Amniotic epithelial cell (primary cell): ENCODE measurements around the gene GATA6.
"Not testable (repeated sequence)": the region's sequence is repeated elsewhere in the genome, so short reads cannot be mapped to it uniquely, and the experiment has no call there.

Source experiments
- DNase-seq: peaks from one replicate; pipeline ENCODE4 v3.0.0-alpha.2; 2010; ENCODE audit warnings: low read depth

Gene GATA6

DNA sequence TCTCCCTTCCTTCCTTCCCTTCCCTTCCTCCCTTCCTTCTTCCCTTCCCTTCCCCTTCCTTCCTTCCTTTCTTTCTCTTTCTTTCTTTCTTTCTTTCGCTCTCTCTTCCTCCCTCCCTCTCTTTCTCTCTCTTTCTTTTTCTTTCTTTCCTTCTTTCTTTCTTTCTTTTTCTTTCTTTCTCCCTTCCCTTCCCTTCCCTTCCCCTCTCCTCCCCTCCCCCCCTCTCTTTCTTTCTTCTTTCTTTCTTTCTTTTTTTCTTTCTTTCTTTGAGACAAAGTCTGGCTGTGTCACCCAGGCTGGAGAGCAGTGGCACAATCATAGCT lies 34.8 kb downstream of the GATA6 start:
- DNase-seq: no peak

DNA sequence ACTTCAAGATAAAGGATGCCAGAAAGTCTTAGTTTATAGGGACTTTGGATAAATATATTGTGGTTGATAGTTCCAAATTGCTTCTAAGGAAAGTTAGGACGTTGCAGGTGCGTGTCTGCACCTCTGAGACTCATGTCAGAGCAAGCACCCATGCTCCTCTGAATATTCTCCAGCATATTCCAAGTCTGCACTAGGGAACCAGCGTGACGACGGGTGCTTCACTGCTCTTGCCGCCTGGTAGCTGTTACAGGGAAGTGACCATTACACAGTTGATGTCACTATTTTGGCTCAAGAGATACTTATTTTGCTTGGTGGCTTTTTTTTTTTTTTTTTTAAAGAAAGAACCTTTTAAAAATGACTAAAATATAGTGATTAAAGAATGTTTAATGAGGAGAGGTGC lies 35.6 kb downstream of the GATA6 start:
- no peak for DNase-seq

DNA sequence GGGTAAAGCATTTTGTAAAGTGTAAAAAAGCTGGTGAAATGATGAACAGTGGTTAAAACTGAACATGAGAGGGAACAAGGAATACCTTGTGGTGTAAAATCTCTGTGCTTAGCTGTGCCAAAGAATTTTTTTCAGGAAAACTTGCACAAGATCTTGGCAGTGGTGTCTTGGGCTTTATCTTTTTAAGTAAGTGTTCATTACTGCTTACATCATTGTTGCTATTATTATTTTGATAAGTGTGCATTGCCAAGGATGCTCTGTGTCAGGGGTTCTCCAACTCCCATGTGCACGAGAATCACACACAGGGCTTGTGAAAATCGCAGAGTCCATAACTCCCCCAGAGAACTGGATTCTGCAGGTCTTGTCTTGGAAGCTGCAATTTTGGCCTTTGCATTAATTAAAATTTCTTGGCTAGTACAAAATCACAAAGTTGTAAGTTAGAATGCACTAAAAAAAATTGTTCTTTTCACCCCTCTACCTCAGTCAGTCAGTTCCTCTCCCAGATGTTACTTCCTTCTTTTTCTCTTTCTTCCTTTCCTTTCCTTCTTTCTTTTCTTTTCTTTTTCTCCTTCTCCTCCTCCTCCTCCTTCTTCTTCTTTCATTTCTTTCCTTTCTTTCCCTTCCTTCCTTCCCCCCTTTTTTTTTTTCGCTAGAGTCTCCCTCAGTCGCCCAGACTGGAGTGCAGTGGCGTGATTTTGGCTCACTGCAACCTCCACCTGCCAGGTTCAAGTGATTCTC lies 37.8 kb downstream of the GATA6 start:
- peak; percentile 98 for DNase-seq

DNA sequence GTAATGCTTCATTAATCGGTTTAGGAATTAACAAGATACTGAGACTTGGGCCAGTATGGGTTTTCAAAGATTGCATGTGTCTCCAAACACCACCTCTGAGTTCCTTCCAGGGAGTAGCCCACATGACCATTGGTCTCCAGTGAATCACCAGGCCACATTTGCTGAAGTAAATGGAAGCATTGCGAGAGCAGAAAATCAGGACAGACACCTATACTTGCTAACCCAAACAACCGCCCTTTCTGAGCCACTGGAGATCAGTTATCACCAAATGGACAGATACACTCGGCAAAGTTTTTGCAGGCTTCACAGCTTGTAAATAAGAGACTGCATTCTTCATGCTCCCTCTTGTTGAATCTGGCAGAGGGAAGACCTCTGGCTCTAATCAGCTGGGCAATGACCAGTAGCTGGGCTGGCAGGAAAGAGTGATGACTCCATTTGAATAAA lies 40.9 kb downstream of the GATA6 start:
- DNase-seq: peak; percentile 89

DNA sequence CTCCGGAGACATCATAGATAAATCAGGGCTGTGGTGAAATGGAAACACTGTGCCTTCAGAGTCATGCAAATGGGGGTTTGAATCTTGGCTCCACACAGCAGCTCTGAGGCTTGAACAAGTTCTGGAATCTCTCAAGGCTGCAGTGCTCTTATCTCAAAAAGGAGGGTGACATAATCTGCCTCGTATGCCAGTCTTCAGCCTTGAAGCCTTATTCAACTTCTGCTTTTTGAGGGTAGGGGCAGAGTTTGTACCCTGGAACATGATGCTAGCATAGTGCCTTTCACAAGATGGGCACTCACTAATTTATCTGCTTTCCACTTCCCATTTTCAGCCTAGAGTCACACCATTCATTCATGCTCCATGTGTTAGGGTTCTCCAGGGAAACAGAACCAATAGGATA lies 42.3 kb downstream of the GATA6 start:
- peak; percentile 88 for DNase-seq

DNA sequence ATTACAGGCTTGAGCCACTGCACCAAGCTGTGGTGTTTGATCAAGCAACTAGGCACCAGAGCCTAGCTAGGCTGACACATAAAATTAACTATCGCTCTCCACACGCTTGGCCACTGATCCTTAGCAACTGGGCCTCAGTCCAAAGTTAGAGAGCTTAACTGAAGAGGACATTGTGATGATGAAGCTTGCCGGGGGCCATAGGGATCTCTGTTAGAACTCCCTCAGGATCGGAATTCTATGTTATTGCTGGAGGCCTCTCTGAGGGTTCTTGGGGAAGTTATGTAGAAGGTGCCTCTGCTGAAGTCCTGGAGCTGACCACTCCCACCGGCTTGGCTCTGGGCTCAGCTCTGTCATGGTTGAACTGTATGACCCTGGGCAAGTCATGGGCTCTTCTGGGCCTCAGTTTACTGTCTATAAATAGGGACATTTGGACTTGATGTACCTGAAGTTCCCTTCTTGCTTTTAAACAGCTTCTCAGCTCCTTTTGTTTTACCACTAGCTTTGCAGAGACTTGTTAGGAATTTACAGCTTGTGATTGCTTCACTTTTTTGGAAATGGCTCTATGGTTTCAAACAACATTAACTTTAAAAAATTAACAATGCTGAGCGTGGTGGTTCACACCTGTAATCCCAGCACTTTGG lies 44.1 kb downstream of the GATA6 start:
- DNase-seq: peak; percentile 71

DNA sequence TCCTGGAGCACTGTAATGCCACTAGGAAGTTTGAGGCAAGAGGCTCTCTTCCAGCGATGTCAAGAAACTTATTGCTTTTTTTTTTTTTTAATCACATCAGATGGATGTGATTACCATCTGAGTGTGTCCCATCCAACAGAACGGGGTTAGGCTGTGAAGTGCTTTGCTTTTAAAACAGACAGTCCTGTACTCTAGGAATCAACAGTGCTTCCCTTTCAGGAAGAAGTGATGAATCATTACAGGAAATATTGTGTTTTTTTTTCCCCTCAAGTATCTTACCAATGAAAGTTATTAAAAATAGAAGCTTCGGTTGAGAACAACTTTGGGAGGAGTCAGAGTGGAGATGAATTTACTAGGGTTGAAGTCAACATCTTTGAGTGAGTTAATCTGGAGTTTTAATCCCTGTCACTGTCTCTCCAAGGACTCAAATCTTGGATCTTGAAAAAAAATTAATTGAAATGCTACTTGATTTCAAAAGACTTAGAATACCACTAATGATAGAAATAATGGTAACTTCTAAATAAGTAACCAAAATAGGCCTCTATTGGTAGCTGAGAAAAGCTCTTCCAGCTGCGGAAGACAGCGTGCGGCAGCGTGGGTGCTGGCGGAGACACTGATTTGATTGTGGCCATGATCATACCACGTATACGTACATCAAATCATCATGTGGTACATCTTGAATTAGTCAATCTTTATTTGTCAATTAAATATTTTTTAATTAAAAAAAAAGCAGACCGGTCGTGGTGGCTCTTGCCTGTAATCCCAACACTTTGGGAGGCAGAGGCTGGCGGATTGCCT lies 45.5 kb downstream of the GATA6 start:
- DNase-seq: peak; percentile 73

DNA sequence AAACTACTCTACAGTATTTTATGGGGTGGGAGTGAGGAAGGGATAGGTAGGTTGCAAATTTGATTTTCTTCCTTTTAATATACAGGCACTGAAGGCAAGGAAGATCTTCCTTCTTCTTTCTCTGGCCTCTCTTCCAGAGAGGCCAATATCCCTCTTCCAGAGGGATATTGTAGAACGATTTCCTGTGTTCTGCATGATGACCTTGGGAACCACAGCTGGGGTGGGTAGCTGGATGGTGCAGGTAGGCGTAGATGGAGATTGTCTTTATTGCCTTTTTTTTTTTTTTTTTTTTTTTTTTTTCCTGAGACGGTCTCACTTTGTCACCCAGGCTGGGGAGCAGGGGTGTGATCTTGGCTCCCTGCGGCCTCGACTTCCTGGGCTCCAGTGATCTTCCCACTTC lies 49.4 kb downstream of the GATA6 start:
- no peak for DNase-seq

DNA sequence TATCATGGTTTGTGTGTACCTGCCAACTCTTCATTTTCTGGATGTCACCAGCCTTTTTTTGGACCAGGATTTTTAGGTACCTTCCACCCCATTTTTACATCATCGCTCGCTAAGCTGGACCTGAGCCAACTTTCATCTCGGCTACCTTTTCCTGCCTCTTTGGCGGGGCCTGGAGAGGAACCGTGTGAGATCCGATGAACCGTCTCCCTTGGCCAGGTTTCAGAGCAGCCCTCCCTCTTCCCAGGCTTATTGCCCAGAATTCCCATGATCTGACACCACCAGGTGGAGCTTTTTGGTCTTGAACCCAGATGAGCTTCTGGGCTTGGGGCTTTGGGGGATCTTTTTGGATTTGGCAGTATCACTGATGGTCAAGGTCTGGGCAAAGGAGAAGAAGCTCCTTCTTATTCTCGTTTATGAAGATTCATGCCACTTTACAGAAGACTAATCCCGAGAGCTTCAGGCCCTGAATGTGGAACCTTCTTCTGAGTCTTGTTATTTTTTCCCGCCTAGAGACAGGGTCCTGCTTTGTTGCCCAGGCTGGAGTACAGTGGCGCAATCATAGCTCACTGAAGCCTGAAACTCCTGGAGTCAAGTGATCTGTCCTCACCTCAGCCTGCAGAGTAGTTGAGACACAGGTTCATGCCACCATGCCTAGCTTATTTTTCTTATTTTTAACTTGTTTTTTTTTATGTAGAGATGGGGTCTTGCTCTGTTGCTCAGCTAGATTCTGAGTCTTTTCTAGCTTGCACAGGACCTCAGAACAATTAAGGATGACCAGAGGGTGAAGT lies 50.4 kb downstream of the GATA6 start:
- DNase-seq: no peak

DNA sequence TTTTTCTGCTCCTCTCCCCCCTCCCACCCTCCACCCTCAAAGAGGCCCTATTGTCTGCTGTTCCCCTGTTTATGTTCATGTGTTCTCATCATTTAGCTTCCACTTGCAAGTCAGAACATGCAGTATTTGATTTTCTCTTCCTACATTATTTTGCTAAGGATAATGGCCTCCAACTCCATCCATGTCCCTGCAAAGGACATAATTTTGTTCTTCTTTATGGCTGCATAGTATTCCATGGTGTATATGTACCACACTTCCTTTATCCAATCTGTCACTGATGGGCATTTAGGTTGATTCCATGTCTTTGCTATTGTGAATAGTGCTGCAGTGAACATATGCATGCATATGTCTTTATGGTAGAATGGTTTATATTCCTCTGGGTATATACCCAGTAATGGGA lies 51.2 kb downstream of the GATA6 start:
- not testable (repeated sequence) for DNase-seq

DNA sequence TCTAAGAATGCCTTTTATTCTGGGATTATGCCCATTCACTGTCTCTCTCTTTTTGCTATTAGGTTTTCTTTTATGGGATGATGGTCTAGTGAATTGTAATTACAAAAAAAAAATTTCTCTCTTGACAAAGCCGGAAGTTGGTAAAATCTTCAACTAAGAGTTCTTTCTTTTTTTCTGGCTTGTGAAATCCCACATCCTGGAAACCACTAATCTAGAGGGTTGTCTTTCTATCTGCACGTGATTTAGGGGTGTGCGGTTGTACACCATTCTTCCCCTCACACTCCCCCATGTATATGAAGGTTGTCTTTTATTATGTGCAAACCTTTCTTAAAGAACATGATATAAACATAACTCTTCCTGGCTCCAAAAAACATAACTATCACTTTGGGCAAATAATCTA lies 52.0 kb downstream of the GATA6 start:
- peak; percentile 72 for DNase-seq

DNA sequence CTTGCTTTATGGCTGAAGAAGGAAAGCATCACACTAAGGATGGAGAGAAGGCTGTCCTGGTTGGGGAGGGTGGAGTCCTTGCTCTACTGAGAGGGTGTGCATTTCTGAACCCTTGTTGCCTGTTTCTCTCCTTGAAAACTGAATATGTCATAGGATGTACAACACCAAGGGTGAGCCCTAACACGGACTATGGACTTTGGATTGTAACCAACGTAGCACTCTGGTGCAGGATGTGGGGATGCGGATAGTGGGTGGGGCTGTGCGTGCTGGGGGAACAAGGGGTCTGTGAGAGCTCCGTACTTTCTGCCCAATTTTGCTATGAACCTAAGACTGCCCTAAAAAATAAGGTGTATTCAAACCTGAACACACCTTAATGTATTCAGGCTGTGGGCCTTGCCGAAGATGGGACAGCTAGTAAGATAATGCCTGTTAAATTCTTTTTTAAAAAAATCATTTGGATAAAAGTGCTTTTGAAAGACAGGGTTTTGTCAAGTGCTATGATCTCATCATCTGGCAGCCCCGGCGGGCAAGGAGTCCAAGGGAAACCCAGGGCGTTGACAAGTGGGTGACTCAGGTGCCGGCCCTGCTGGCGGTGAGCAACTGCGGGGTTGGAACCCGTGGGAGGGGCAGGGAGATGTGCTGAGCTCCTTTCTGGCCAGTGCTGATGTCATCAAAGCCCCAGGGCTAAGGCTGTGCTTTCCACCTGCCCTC lies 54.0 kb downstream of the GATA6 start:
- DNase-seq: peak; percentile 96

DNA sequence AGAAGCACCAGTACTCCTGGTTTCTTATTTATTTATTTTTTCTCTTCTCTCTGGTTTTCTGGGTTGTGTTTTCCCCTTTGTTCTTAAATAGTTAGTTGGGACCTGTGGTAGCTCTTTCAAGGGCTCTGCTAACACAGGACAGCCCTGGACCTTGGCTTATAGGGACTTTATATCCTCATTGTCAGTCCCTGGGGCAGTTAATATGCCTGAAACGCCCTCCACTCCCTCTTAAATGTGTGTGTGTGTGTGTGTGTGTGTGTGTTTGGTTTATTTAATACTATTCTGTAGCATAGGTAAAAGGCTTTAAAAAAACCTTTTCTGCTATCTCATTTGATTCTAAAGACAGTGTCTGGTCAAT lies 54.6 kb downstream of the GATA6 start:
- no peak for DNase-seq

DNA sequence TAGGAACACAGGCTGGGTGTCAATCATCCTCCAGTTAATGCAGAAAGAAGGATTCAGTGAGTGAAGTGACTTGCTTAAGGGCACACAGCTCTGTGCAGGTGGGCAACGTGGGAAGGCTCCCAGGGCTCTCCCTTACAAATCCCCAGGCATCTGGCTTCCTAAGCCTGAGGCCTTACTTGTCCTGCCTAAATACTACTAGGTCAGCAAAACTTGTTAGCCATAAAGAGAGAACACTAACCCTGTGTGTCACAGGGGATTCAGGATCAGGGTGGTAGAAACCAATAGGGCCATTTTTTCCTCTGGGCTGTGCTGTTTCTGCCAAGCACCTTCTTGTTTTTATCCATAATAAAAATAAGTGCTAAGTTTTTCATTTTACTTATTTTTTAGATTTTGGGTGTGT lies 55.0 kb downstream of the GATA6 start:
- DNase-seq: no peak

DNA sequence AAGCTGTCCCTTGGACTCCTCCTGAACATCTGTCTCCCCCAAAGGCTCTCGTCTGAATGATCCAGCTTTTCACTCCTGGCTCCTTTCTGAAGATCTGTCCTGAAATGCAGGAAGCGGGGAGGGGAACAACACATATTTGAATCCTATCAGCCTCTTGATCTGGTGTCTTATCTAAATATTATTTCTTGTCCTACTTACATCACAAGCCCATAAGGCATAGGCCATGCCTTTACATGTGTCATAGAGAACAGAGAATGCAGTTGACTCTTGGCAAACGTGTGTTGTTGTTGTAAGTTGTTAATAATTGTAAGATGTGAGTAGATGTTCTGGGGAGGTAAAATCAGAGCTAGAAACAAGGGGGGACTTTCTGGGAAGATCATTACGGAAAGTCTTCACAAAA lies 57.4 kb downstream of the GATA6 start:
- DNase-seq: no peak

DNA sequence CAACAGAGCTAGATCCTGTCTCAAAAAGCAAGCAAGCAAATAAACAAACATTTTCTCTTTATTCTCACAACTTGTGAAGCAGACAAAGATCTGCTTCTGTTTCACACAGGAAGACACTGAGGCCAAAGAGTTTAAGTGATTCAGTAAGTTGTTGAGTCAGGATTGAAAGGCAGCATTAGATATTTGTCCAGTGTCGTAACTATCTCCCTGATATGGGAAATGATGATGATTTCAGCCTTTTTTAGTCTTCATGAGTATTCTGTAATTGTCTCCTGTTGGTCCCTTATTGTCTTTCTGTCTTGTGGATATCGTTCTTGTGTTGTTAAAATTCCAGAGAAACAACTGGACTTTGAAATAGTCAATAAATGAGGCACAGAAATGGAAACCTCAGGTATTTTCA lies 59.6 kb downstream of the GATA6 start:
- DNase-seq: peak; percentile 93

DNA sequence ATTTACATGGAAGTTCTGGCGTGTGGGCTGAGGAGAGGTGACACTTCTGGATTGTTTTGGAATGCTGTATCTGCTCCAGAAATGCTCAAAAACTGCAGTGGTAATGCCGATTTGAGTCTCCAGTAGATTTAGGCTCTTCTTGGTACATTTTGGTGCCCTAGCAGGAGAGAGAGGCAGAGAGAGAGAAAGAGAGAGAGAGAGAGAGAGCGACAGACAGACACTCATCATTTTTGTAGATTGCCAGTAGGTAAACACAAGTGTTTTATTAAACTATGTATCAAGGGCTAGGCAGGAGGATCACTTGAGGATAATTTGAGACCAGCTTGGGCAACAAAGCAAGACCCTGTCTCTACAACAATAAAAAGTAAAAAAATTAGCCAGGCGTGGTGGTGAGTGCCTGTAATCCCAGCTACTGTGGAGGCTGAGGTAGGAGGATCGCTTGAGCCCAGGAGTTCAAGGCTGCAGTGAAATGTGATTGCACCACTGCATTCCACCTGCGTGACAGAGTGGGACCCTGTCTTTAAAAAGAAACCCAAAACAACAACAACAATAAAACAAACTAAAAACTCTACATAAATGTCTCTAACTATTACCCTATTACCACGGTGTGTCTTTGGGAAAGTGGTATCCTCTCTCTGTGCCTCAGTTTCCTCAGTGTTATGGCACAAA lies 60.2 kb downstream of the GATA6 start:
- DNase-seq: no peak

DNA sequence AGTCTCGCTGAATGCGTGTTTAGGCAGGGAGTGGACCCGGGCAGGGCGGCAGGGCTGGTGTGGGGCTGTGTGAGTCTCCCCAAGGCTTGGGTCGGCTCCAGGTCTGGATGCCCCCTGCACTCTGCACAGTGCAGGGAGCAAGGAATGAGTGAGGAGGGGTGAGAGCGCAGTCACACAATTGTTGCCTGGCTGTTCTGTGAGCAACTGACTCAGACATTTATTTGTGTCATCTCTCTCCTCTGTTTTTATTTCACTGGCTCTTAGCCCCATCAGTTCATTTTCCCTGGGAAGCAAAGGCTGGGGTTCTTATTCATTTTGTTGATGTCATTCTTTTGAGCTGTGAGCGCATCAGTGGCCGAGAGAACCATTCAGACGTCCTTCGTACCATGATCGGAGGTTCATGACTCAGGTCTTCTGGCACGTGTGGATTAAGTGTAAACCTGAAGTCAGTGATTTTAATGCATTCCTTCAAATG lies 61.1 kb downstream of the GATA6 start:
- DNase-seq: peak; percentile 99

DNA sequence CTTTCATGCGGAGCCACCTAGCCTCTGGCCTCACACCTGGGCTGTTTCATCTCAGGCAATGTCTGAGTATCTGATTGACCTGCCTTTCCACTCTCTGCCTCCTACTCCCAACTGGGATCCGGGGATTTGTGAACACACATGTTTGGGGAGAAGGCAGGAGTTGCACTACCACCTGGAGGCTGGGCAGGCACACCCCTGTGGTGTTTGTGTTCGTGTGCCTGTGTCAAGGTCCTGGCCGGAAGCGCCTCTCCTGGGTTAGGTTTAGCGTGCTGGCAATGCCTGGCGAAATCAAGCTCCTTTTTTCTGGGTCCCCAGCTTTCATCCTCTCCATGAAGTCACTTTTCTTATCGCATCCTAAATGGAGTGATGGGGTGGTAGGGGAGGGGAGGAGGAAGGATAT lies 63.9 kb downstream of the GATA6 start:
- DNase-seq: no peak

DNA sequence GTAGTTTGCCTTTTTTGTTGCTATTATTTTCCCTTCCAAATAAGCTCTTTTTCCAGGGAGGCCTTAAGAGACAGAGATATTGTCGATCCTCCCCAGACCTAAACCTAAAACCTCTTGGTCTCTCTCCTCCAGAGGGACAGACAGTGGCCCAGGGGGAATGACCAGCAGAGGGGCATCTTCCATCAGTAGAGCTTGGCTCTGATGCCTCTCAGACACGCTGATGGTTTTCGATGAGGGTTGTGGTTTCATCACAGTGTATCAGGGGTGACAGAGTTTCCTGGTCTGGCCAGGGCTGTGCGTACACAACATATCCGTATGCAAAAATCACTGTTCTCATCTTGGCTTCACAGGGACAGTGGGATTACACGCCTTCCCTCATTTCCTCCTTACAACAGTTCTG lies 68.6 kb downstream of the GATA6 start:
- DNase-seq: no peak

DNA sequence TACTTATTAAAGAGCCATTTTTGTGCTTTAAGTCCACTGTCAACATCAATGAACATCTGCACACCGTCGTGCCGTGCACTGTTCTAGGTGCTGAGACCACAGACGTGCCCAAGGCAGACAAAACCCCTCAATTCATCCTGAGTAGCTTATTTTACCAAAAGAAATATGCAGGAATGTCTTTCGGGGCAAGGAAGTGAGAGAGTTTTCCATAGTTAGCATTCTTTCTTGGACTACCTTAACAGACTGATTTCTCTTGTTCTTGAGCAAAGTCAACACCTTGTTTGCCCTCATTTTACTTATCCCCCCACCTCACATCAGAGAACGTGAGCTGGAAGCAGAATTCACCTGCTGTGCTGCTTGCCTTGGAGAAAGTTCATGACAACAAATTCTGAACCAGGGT lies 69.3 kb downstream of the GATA6 start:
- DNase-seq: no peak
